BLaER1 treated with 17β-estradiol and CSF1 and Interleukin-3, amounts not matched to agents 10 nM and 100 nM (cell line): ENCODE data around the gene CXorf65.

Source experiments
- H3K27ac ChIP-seq, 11 experiments: shearing (Covaris generic); formaldehyde crosslinking; 2 replicates each; pipeline ENCODE4 v1.8.1; 2022
- H3K27me3 ChIP-seq, 11 experiments: shearing (Covaris generic); formaldehyde crosslinking; 2 replicates each; pipeline ENCODE4 v1.8.1; 2022
- H3K36me3 ChIP-seq, 11 experiments: shearing (Covaris generic); formaldehyde crosslinking; 2 replicates each; pipeline ENCODE4 v1.8.1; 2022
- H3K4me1 ChIP-seq, 10 experiments: shearing (Covaris generic); formaldehyde crosslinking; 2 replicates each; pipeline ENCODE4 v1.8.1; 2022
- H3K4me2 ChIP-seq, 11 experiments: shearing (Covaris generic); formaldehyde crosslinking; 2 replicates each; pipeline ENCODE4 v1.8.1; 2022
- H3K4me3 ChIP-seq, 10 experiments: shearing (Covaris generic); formaldehyde crosslinking; 2 replicates each; pipeline ENCODE4 v1.8.1; 2022
- H3K9ac ChIP-seq, 11 experiments: shearing (Covaris generic); formaldehyde crosslinking; 2 replicates each; pipeline ENCODE4 v1.8.1; 2022
- H3K9me3 ChIP-seq, 11 experiments: shearing (Covaris generic); formaldehyde crosslinking; replicated peaks in 1 of 11; 2 replicates each; pipeline ENCODE4 v1.8.1; 2022
- H4K20me1 ChIP-seq, 11 experiments: shearing (Covaris generic); formaldehyde crosslinking; 2 replicates each; pipeline ENCODE4 v1.8.1; 2022
- Cebpa-rat ChIP-seq, 11 experiments: shearing (Covaris generic); IDR thresholded peaks; 2 replicates each; pipeline ENCODE4 v1.8.1; 2022

Gene CXorf65

DNA sequence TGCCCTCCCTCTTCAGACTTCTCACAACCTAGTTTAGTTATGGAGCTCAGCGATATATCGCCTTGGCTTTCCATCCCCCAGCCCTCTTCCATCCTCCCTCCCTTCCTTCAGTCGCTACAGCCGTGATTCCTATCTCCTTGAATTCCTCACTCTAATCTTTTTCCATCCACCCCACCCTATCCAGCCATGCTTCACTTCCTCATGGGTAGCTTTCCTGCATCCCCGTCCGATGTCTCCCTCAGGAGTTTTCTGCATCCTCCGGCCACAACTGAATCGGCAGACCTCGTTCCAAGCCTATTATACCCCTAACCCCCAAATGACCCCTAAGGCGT lies 38.9 kb downstream of the CXorf65 start:
- H3K9ac ChIP-seq, result peak overlapping the region; percentile 68 to 85 (median 82)
- no peak for TF ChIP-seq Cebpa-rat (IDR thresholded peaks at IDR 0.05)
- peak overlapping the region; percentile 47 to 85 (median 74) for H3K4me2 ChIP-seq
- peaks cover 0 to 10% (median 7%) of the 10 kb centered on the region in 11 experiments; a peak in 9 of 22 replicates for H4K20me1 ChIP-seq
- peaks cover 0 to 13% (median 11%) of the 10 kb centered on the region in 10 experiments; a peak in 9 of 20 replicates for H3K4me1 ChIP-seq
- H3K4me3 ChIP-seq, result peak overlapping the region; percentile 61 to 75 (median 74)
- no peaks in the 10 kb centered on the region for H3K9me3 ChIP-seq
- peak overlapping the region; percentile 57 to 90 (median 82); a peak in 21 of 22 replicates for H3K27ac ChIP-seq
- H3K27me3 ChIP-seq, result peaks cover 26 to 64% (median 47%) of the 10 kb centered on the region in 11 experiments; a peak in 21 of 22 replicates
- H3K36me3 ChIP-seq, result peaks cover 0 to 14% (median 4%) of the 10 kb centered on the region in 11 experiments; a peak in 14 of 22 replicates

DNA sequence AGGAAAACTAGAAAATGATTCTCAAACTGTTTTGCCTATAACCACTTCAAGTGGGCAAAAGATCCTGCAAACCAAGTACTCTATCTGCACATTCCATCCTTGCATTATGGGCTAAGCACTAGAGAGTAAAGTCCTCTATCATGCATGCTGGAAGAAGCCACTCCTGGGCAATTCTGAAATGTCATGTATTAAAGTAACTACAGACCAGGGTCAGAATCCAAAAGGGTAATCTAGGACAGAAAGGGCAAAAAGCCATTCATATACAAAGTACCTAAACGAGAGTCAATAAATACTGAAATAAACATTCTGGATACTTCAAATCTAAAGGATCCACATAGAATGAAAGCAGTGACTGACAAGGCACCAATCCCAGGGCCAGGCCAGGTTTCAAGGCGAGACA lies 39.5 kb downstream of the CXorf65 start:
- H3K27ac ChIP-seq, result peak overlapping the region; percentile 57 to 90 (median 82); a peak in 21 of 22 replicates
- peaks cover under 1 to 20% (median 8%) of the 10 kb centered on the region in 11 experiments; a peak in 17 of 22 replicates for H3K36me3 ChIP-seq
- peaks cover 20 to 60% (median 45%) of the 10 kb centered on the region in 11 experiments; a peak in 21 of 22 replicates for H3K27me3 ChIP-seq
- H3K9ac ChIP-seq, result peak overlapping the region; percentile 68 to 85 (median 82)
- H3K4me3 ChIP-seq, result peak overlapping the region; percentile 61 to 75 (median 74)
- no peaks in the 10 kb centered on the region for H3K9me3 ChIP-seq
- peaks cover 0 to 12% (median 7%) of the 10 kb centered on the region in 11 experiments; a peak in 9 of 22 replicates for H4K20me1 ChIP-seq
- H3K4me1 ChIP-seq, result peaks cover 0 to 13% (median 11%) of the 10 kb centered on the region in 10 experiments; a peak in 9 of 20 replicates
- no peak for TF ChIP-seq Cebpa-rat (IDR thresholded peaks at IDR 0.05)
- H3K4me2 ChIP-seq, result peak overlapping the region; percentile 47 to 85 (median 74)

- H3K9me3 ChIP-seq, result no peaks in the 10 kb centered on the region
- peaks cover 44 to 92% (median 83%) of the 10 kb centered on the region in 11 experiments for H3K27me3 ChIP-seq
- TF ChIP-seq Cebpa-rat (IDR thresholded peaks at IDR 0.05), result no peak
- H3K9ac ChIP-seq, result no peak overlapping the region; a peak in 1 of 22 replicates
- H3K4me3 ChIP-seq, result no peak overlapping the region
- peaks cover 0 to 41% (median 8%) of the 10 kb centered on the region in 11 experiments; a peak in 9 of 22 replicates for H4K20me1 ChIP-seq
- H3K36me3 ChIP-seq, result peaks cover 6 to 35% (median 31%) of the 10 kb centered on the region in 11 experiments; a peak in 21 of 22 replicates
- peaks cover 33 to 60% (median 45%) of the 10 kb centered on the region in 10 experiments for H3K4me1 ChIP-seq
- peak overlapping the region in 4 of 11 experiments; percentile 12 to 50 (median 24); a peak in 4 of 22 replicates for H3K27ac ChIP-seq
- peak overlapping the region in 5 of 11 experiments; percentile 59 to 84 (median 73); a peak in 9 of 22 replicates for H3K4me2 ChIP-seq
These were observed 46.4 kb downstream of the CXorf65 start for GRCh38 chrX:71060127-71060526.

GRCh38 chrX:71057848-71058530 lies 48.6 kb downstream of the CXorf65 start:
- Histone ChIP-seq H3K9me3 (peaks cover 0 to 9% (median 5%) of the 10 kb centered on the region in 11 experiments; a peak in 8 of 22 replicates), H3K4me2 (peak overlapping the region; percentile 12 to 84 (median 65); a peak in 21 of 22 replicates), H3K9ac (peak overlapping the region in 5 of 11 experiments; percentile 12 to 59 (median 36); a peak in 6 of 22 replicates), H3K4me1 (peaks cover 33 to 62% (median 45%) of the 10 kb centered on the region in 10 experiments), H4K20me1 (peaks cover 0 to 38% (median 4%) of the 10 kb centered on the region in 11 experiments; a peak in 8 of 22 replicates), H3K27ac (peak overlapping the region in 10 of 11 experiments; percentile 7 to 75 (median 66); a peak in 18 of 22 replicates), H3K36me3 (peaks cover 19 to 47% (median 39%) of the 10 kb centered on the region in 11 experiments), H3K4me3 (peak overlapping the region in 1 of 10 experiments; percentile 15; a peak in 1 of 20 replicates), H3K27me3 (peaks cover 38 to 93% (median 83%) of the 10 kb centered on the region in 11 experiments)
- TF ChIP-seq Cebpa-rat (IDR thresholded peaks at IDR 0.05), result no peak

DNA sequence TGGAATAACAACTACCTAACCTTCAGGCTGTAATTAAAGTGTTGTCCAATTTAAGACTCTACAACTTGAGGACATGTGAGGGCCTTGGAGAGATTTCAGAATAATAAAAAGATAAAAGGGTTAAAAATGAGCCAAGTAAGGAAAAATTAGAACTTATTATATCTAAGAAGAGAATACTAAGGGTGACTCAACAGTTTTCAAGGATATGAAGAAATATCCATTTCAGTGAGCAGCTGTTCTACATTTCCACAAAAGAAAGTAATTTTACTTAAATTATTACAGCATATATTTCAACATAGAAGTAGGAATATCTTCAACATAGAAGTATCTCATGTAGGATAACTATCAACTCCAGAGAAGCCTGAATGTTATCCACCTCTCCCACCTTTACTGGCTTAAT lies 49.7 kb downstream of the CXorf65 start:
- Histone ChIP-seq H3K4me3 (no peak overlapping the region), H4K20me1 (peaks cover 0 to 34% (median 3%) of the 10 kb centered on the region in 11 experiments; a peak in 6 of 22 replicates), H3K36me3 (peaks cover 21 to 41% (median 35%) of the 10 kb centered on the region in 11 experiments), H3K27me3 (peaks cover 35 to 89% (median 78%) of the 10 kb centered on the region in 11 experiments), H3K9ac (peak overlapping the region in 2 of 11 experiments; percentile 13 to 59; a peak in 3 of 22 replicates), H3K4me1 (peaks cover 33 to 62% (median 45%) of the 10 kb centered on the region in 10 experiments), H3K9me3 (peaks cover 0 to 13% (median 6%) of the 10 kb centered on the region in 11 experiments; a peak in 8 of 22 replicates), H3K4me2 (peak overlapping the region; percentile 24 to 84 (median 65); a peak in 18 of 22 replicates), H3K27ac (peak overlapping the region in 10 of 11 experiments; percentile 25 to 75 (median 66); a peak in 18 of 22 replicates)
- no peak for TF ChIP-seq Cebpa-rat (IDR thresholded peaks at IDR 0.05)
